Activated B cell treated with CpG ODN at 0.5 μM for 24 hours (primary cell): ENCODE results near the gene ECT2L. TPM values are rescaled to one million over a fixed set of nuclear protein-coding genes. Genes with fewer than 3 reads are reported as not detected.
"Not testable (repeated sequence)": the region's sequence is repeated elsewhere in the genome, so short reads cannot be mapped to it uniquely, and the experiment has no call there.

Source experiments
- ATAC-seq: fragments of 200-7000 bp; cut with Tn5 transposase; one replicate; pipeline ENCODE4 v1.10.0; 2021; ENCODE audit warnings: low read depth, mild to moderate bottlenecking, moderate library complexity
- CTCF ChIA-PET: fragments of 350-600 bp; sonication (Branson Sonifier 250); formaldehyde crosslinking; loops from one replicate; lab custom pipeline; 2021; ENCODE audit warnings: antibody characterized with exemption; lab: Charles Lee
- POLR2A ChIA-PET: fragments of 350-600 bp; sonication (Branson Sonifier 250); formaldehyde crosslinking; loops from one replicate; lab custom pipeline; 2021; ENCODE audit warnings: antibody characterized with exemption; lab: Charles Lee
- DNase-seq: peaks from one replicate; pipeline ENCODE4 v3.0.0; 2022
- H3K27ac Mint-ChIP-seq: one replicate; pipeline ENCODE4 v1.8.0; 2020; ENCODE audit warnings: mixed read lengths
- H3K27me3 Mint-ChIP-seq: one replicate; pipeline ENCODE4 v1.8.0; 2021; ENCODE audit warnings: mixed read lengths
- H3K36me3 Mint-ChIP-seq: one replicate; pipeline ENCODE4 v1.8.0; 2021; ENCODE audit warnings: low read depth, mixed read lengths
- H3K4me1 Mint-ChIP-seq: one replicate; pipeline ENCODE4 v1.8.0; 2021; ENCODE audit warnings: mixed read lengths
- H3K4me3 Mint-ChIP-seq: one replicate; pipeline ENCODE4 v1.8.0; 2020; ENCODE audit warnings: mild to moderate bottlenecking, mixed read lengths
- H3K9me3 Mint-ChIP-seq: one replicate; pipeline ENCODE4 v1.8.0; 2020; ENCODE audit warnings: mixed read lengths
- CTCF ChIP-seq: fragments of 200-600 bp; IDR thresholded peaks from one replicate; pipeline ENCODE4 v1.8.0; 2022; ENCODE audit warnings: antibody characterized with exemption, mild to moderate bottlenecking
- intact Hi-C: fragments of 100-400 bp; cut with micrococcal nuclease; formaldehyde crosslinking; loops from one replicate; pipeline ENCODE4 v1.15.1; 2024
- total RNA-seq: library from RNA; stranded (reverse); gene quantifications from 2 replicates; pipeline ENCODE4 v1.2.3, GENCODE V29; 2022

Gene ECT2L
- total RNA-seq, 1 donor from 2014 or later, result not detected

GRCh38 chr6:138920906-138921305, 125.0 kb downstream of the ECT2L start:
- Mint-ChIP-seq H3K4me1 (no peaks in the 10 kb centered on the region), H3K4me3 (no peak overlapping the region), H3K9me3 (no peaks in the 10 kb centered on the region), H3K27ac (no peak overlapping the region), H3K27me3 (no peaks in the 10 kb centered on the region), H3K36me3 (peaks cover 44% of the 10 kb centered on the region)
- DNase-seq (no peak), ATAC-seq (no peak)
- POLR2A ChIA-PET, result no interaction called here
- CTCF ChIA-PET, result no interaction called here
- intact Hi-C loops, result loop anchor here (5.0 kb wide), 1 partner anchor 66 kb away; the partner anchor contains the start of gene REPS1
- no peak for TF ChIP-seq CTCF

- no peak for DNase-seq
- H3K27ac Mint-ChIP-seq, result no peak overlapping the region
- ChIA-PET CTCF (no interaction called here), POLR2A (no interaction called here)
- no peaks in the 10 kb centered on the region for H3K4me1 Mint-ChIP-seq
- H3K36me3 Mint-ChIP-seq, result peaks cover 47% of the 10 kb centered on the region
- no peak for TF ChIP-seq CTCF
- intact Hi-C loops, result loop anchor here (5.0 kb wide), 1 partner anchor 64 kb away; the partner anchor contains the start of gene REPS1
- no peaks in the 10 kb centered on the region for H3K27me3 Mint-ChIP-seq
- no peaks in the 10 kb centered on the region for H3K9me3 Mint-ChIP-seq
- no peak overlapping the region for H3K4me3 Mint-ChIP-seq
- no peak for ATAC-seq
Observed at GRCh38 chr6:138923561-138923960, 127.7 kb downstream of the ECT2L start.

- Mint-ChIP-seq H3K36me3 (peaks cover 45% of the 10 kb centered on the region), H3K4me3 (no peak overlapping the region), H3K4me1 (no peaks in the 10 kb centered on the region), H3K9me3 (no peaks in the 10 kb centered on the region), H3K27ac (no peak overlapping the region), H3K27me3 (no peaks in the 10 kb centered on the region)
- ATAC-seq, result no peak
- no peak for DNase-seq
- no peak for TF ChIP-seq CTCF
- ChIA-PET POLR2A (no interaction called here), CTCF (no interaction called here)
- intact Hi-C loops, result no loop called here
Observed at GRCh38 chr6:138925806-138926205, 129.9 kb downstream of the ECT2L start.

GRCh38 chr6:138926579-138926978, 130.7 kb downstream of the ECT2L start:
- intact Hi-C loops, result no loop called here
- ChIA-PET CTCF (no interaction called here), POLR2A (no interaction called here)
- DNase-seq (no peak), ATAC-seq (no peak)
- H3K4me3 Mint-ChIP-seq, result no peak overlapping the region
- H3K4me1 Mint-ChIP-seq, result peaks cover 1% of the 10 kb centered on the region
- no peak for TF ChIP-seq CTCF
- peaks cover 44% of the 10 kb centered on the region for H3K36me3 Mint-ChIP-seq
- no peaks in the 10 kb centered on the region for H3K27me3 Mint-ChIP-seq
- H3K27ac Mint-ChIP-seq, result no peak overlapping the region
- H3K9me3 Mint-ChIP-seq, result no peaks in the 10 kb centered on the region

- no peak for ATAC-seq
- Mint-ChIP-seq H3K27me3 (no peaks in the 10 kb centered on the region), H3K9me3 (no peaks in the 10 kb centered on the region), H3K27ac (no peak overlapping the region), H3K4me3 (no peak overlapping the region), H3K4me1 (peaks cover 12% of the 10 kb centered on the region), H3K36me3 (peaks cover 52% of the 10 kb centered on the region)
- ChIA-PET CTCF (no interaction called here), POLR2A (interaction anchor here (1.5 to 1.9 kb wide), 2 partner anchors 96 to 442 kb away, joined by 3 to 4 read pairs; partner anchors contain the start of gene CITED2)
- intact Hi-C loops, result no loop called here
- TF ChIP-seq CTCF, result no peak
- DNase-seq, result no peak
Observed at GRCh38 chr6:138931660-138932059, 135.8 kb downstream of the ECT2L start.

- H3K4me3 Mint-ChIP-seq, H3K9me3 Mint-ChIP-seq, DNase-seq, CTCF ChIA-PET, intact Hi-C loops, H3K27me3 Mint-ChIP-seq, H3K4me1 Mint-ChIP-seq, H3K27ac Mint-ChIP-seq, POLR2A ChIA-PET, ATAC-seq: not testable (repeated sequence)
- peaks cover 65% of the 10 kb centered on the region for H3K36me3 Mint-ChIP-seq
Observed at GRCh38 chr6:138936873-138937272, 141.0 kb downstream of the ECT2L start.
